Glutamatergic neuron (in vitro differentiated cells): ENCODE data around the gene SALL1. TPM values are rescaled to one million over a fixed set of nuclear protein-coding genes. Genes with fewer than 3 reads are reported as not detected.

Experiments used
- DNase-seq: peaks from one replicate; pipeline ENCODE4 v3.0.0; 2022
- H3K27ac Mint-ChIP-seq: one replicate; pipeline ENCODE4 v1.8.0; 2020; ENCODE audit warnings: mild to moderate bottlenecking, mixed read lengths, inconsistent platforms; ENCODE audit not compliant: unreplicated experiment
- H3K27me3 Mint-ChIP-seq: one replicate; pipeline ENCODE4 v1.8.0; 2020; ENCODE audit warnings: mild to moderate bottlenecking, moderate library complexity, mixed read lengths, inconsistent platforms; ENCODE audit not compliant: unreplicated experiment
- H3K36me3 Mint-ChIP-seq: one replicate; pipeline ENCODE4 v1.8.0; 2020; ENCODE audit warnings: mild to moderate bottlenecking, mixed read lengths, inconsistent platforms; ENCODE audit not compliant: unreplicated experiment
- H3K4me1 Mint-ChIP-seq: one replicate; pipeline ENCODE4 v1.8.0; 2020; ENCODE audit warnings: mild to moderate bottlenecking, low read depth, mixed read lengths, inconsistent platforms; ENCODE audit not compliant: unreplicated experiment
- H3K4me3 Mint-ChIP-seq: one replicate; pipeline ENCODE4 v1.8.0; 2020; ENCODE audit warnings: mild to moderate bottlenecking, mixed read lengths, inconsistent platforms; ENCODE audit not compliant: unreplicated experiment
- H3K9me3 Mint-ChIP-seq: one replicate; pipeline ENCODE4 v1.8.0; 2020; ENCODE audit warnings: mild to moderate bottlenecking, moderate library complexity, mixed read lengths, inconsistent platforms; ENCODE audit not compliant: unreplicated experiment
- total RNA-seq: library from RNA; stranded (reverse); fragmentation: NEBNext Ultra II Directional; extraction: Animal tissue kit (Norgen Biotek cat#: 25700); gene quantifications from one replicate; pipeline ENCODE4 v1.2.1, GENCODE V29; 2021; ENCODE audit not compliant: unreplicated experiment
- TF ChIP-seq, protein P1 (sequence below): fragments of 200-600 bp; sonication (generic); IDR thresholded peaks from one replicate; pipeline ENCODE4 v1.5.0; 2021; ENCODE audit not compliant: partially characterized antibody, unreplicated experiment

The SALL1 gene
- total RNA-seq, 1 donor from 2014 or later, result 35.7 TPM

GRCh38 chr16:51159865-51160264 is 8.8 kb upstream of the SALL1 start:
- H3K36me3 Mint-ChIP-seq, result no peaks in the 10 kb centered on the region
- peaks cover 57% of the 10 kb centered on the region for H3K4me1 Mint-ChIP-seq
- peak overlapping the region; percentile 91 for H3K27ac Mint-ChIP-seq
- peak overlapping the region; percentile 66 for H3K4me3 Mint-ChIP-seq
- H3K9me3 Mint-ChIP-seq, result peaks cover 10% of the 10 kb centered on the region
- no peak for DNase-seq
- H3K27me3 Mint-ChIP-seq, result peaks cover 16% of the 10 kb centered on the region
- TF ChIP-seq, protein P1, sequence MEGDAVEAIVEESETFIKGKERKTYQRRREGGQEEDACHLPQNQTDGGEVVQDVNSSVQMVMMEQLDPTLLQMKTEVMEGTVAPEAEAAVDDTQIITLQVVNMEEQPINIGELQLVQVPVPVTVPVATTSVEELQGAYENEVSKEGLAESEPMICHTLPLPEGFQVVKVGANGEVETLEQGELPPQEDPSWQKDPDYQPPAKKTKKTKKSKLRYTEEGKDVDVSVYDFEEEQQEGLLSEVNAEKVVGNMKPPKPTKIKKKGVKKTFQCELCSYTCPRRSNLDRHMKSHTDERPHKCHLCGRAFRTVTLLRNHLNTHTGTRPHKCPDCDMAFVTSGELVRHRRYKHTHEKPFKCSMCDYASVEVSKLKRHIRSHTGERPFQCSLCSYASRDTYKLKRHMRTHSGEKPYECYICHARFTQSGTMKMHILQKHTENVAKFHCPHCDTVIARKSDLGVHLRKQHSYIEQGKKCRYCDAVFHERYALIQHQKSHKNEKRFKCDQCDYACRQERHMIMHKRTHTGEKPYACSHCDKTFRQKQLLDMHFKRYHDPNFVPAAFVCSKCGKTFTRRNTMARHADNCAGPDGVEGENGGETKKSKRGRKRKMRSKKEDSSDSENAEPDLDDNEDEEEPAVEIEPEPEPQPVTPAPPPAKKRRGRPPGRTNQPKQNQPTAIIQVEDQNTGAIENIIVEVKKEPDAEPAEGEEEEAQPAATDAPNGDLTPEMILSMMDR, result peak; percentile 46

DNA sequence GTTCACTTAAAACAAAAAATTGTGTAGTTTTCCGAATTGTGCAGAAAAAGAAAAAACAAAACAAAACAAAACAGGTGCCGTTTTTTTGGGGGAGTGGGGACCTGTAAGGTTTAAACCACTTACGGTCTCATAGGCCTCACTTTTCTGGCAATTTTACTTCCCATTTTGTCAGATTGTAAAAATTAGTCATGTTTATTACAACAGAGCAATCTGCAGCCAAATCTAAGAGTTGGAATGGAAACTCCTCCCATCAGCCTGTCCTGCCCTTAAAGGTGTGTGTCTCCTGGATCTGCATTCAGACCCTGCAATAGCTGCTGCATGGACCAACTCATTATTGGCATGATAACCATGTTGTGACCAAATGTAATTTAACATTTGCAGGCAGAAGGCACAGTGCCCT is 8.2 kb upstream of the SALL1 start:
- H3K9me3 Mint-ChIP-seq, result peaks cover 10% of the 10 kb centered on the region
- H3K27ac Mint-ChIP-seq, result peak overlapping the region; percentile 91
- peaks cover 17% of the 10 kb centered on the region for H3K27me3 Mint-ChIP-seq

GRCh38 chr16:51157698-51158097 is 6.6 kb upstream of the SALL1 start:
- Mint-ChIP-seq H3K27me3 (peaks cover 24% of the 10 kb centered on the region), H3K36me3 (no peaks in the 10 kb centered on the region), H3K4me1 (peaks cover 54% of the 10 kb centered on the region), H3K27ac (peak overlapping the region; percentile 7), H3K4me3 (no peak overlapping the region), H3K9me3 (peaks cover 8% of the 10 kb centered on the region)
- TF ChIP-seq, protein P1, result no peak
- no peak for DNase-seq

More for the DNA sequence above, 8.2 kb upstream of the SALL1 start:
- H3K4me3 Mint-ChIP-seq, result peak overlapping the region; percentile 30
- no peak for DNase-seq
- H3K4me1 Mint-ChIP-seq, result peaks cover 59% of the 10 kb centered on the region
- no peaks in the 10 kb centered on the region for H3K36me3 Mint-ChIP-seq
- TF ChIP-seq, protein P1, result no peak

DNA sequence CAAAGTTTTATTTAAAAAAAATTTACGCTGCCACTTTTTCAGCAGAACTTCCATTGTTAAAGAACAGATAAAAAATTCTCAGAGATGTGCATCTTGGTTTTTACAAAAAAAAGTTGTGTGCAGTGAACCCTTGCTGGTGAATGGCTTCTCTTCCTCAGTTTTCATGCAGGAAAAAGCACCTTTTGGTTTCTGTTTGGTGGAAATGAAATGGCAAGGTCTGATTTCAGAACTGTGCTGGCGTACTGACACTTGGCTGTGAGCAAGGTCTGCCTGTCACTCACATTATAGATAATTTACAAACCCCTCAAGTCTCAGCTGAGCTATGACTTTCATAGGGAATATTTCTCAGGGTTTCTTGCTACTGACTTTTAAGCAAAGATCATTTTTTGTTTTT is 5.7 kb upstream of the SALL1 start:
- H3K4me3 Mint-ChIP-seq, result peak overlapping the region; percentile 26
- H3K4me1 Mint-ChIP-seq, result peaks cover 48% of the 10 kb centered on the region
- H3K36me3 Mint-ChIP-seq, result no peaks in the 10 kb centered on the region

More for the DNA sequence above, 5.7 kb upstream of the SALL1 start:
- DNase-seq, result no peak
- peaks cover 24% of the 10 kb centered on the region for H3K27me3 Mint-ChIP-seq
- no peak overlapping the region for H3K27ac Mint-ChIP-seq
- TF ChIP-seq, protein P1, result no peak
- H3K9me3 Mint-ChIP-seq, result peaks cover 8% of the 10 kb centered on the region
